HUES64 (cell line): ENCODE measurements around the gene LHX4.

Experiments
- H3K27ac ChIP-seq: 2 replicates; pipeline ENCODE4 v1.7.0; 2013; ENCODE audit warnings: low read depth, low read length, inconsistent platforms
- H3K27me3 ChIP-seq: 2 replicates; pipeline ENCODE4 v1.6.1; 2013; ENCODE audit warnings: mild to moderate bottlenecking, low read length; ENCODE audit not compliant: insufficient read depth
- H3K36me3 ChIP-seq: 2 replicates; pipeline ENCODE4 v1.6.1; 2013; ENCODE audit warnings: mild to moderate bottlenecking, low read length; ENCODE audit not compliant: insufficient read depth
- H3K4me1 ChIP-seq: 2 replicates; pipeline ENCODE4 v1.6.1; 2013; ENCODE audit warnings: mild to moderate bottlenecking, low read length, moderate library complexity; ENCODE audit not compliant: insufficient read depth
- H3K4me3 ChIP-seq: 2 replicates; pipeline ENCODE4 v1.5.1; 2013; ENCODE audit warnings: mild to moderate bottlenecking, low read length, moderate library complexity
- H3K9ac ChIP-seq: 2 replicates; pipeline ENCODE4 v1.6.1; 2013; ENCODE audit warnings: mild to moderate bottlenecking, low read depth, low read length
- H3K9me3 ChIP-seq: 2 replicates; pipeline ENCODE4 v1.6.1; 2013; ENCODE audit warnings: low read depth, low read length; ENCODE audit not compliant: insufficient read depth
- WGBS: fragments of 150-250, 120-280 bp; methylation state at CpG from one replicate; pipeline ENCODE4 v1.1.7; 2013; ENCODE audit warnings: missing lambda C conversion rate; 5-methylcytosine and 5-hydroxymethylcytosine counted together

Gene LHX4

GRCh38 chr1:180228648-180229482 is 1.2 kb upstream of the LHX4 start:
- WGBS, result 2% methylated on average over 57 of the region's 57 CpGs
- Histone ChIP-seq H3K9ac (peak overlapping the region; percentile 44; the same call in 1 of the 2 replicates), H3K27ac (peak overlapping the region; percentile 80; the same call in 1 of the 2 replicates), H3K4me1 (peaks cover 11% of the 10 kb centered on the region), H3K36me3 (no peaks in the 10 kb centered on the region), H3K27me3 (peaks cover 91% of the 10 kb centered on the region), H3K9me3 (no peaks in the 10 kb centered on the region), H3K4me3 (peak overlapping the region; percentile 64)

GRCh38 chr1:180230416-180230790 is 339 bp downstream of the LHX4 start:
- Histone ChIP-seq H3K4me1 (peaks cover 11% of the 10 kb centered on the region), H3K9me3 (no peaks in the 10 kb centered on the region), H3K27ac (peak overlapping the region; percentile 67; the same call in 1 of the 2 replicates), H3K36me3 (no peaks in the 10 kb centered on the region), H3K9ac (peak overlapping the region; percentile 51), H3K27me3 (peaks cover 94% of the 10 kb centered on the region), H3K4me3 (peak overlapping the region; percentile 64)
- WGBS, result under 1% methylated on average over 28 of the region's 28 CpGs

- no peaks in the 10 kb centered on the region for H3K36me3 ChIP-seq
These were observed 884 bp downstream of the LHX4 start for GRCh38 chr1:180230791-180231505.

GRCh38 chr1:180231506-180231921 is 1.4 kb downstream of the LHX4 start:
- H3K4me1 ChIP-seq, result peaks cover 19% of the 10 kb centered on the region
- H3K36me3 ChIP-seq, result no peaks in the 10 kb centered on the region
- H3K9me3 ChIP-seq, result no peaks in the 10 kb centered on the region
- H3K27me3 ChIP-seq, result peaks cover 95% of the 10 kb centered on the region
- peak overlapping the region; percentile 64 for H3K4me3 ChIP-seq
- H3K27ac ChIP-seq, result no peak overlapping the region; the same call in 1 of the 2 replicates
- under 1% methylated on average over 37 of the region's 37 CpGs for WGBS
- H3K9ac ChIP-seq, result peak overlapping the region; percentile 51; the same call in 1 of the 2 replicates

More at GRCh38 chr1:180230791-180231505, 884 bp downstream of the LHX4 start:
- peak overlapping the region; percentile 67; the same call in 1 of the 2 replicates for H3K27ac ChIP-seq
- H3K4me3 ChIP-seq, result peak overlapping the region; percentile 64
- peaks cover 95% of the 10 kb centered on the region for H3K27me3 ChIP-seq
- H3K4me1 ChIP-seq, result peaks cover 13% of the 10 kb centered on the region
- no peaks in the 10 kb centered on the region for H3K9me3 ChIP-seq
- H3K9ac ChIP-seq, result peak overlapping the region; percentile 51
- under 1% methylated on average over 65 of the region's 65 CpGs for WGBS

DNA sequence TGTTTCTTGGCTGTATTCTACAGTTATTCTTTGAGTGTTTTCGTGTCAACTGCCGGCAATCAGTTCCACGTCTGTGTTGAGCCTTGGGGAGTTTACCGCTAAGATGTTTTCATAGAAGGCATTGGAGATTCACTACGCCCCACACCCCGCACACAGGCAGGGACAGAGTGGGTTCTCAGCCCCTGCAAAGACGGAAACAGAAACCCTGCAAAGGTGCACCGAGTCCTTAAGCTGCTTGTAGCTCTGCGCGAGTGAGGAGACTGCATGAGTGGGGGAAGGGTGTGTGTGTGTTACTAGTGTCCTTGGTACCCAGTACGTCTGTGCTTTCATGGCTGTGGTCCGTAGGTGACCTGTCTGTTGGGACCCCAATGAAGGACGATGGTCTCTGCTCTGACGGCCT is 1.9 kb downstream of the LHX4 start:
- Histone ChIP-seq H3K27ac (no peak overlapping the region; the same call in 1 of the 2 replicates), H3K27me3 (peaks cover 95% of the 10 kb centered on the region), H3K4me3 (peak overlapping the region; percentile 64), H3K9ac (no peak overlapping the region), H3K4me1 (peaks cover 23% of the 10 kb centered on the region), H3K9me3 (no peaks in the 10 kb centered on the region), H3K36me3 (no peaks in the 10 kb centered on the region)
- 3% methylated on average over 14 of the region's 14 CpGs for WGBS

GRCh38 chr1:180232521-180233043 is 2.5 kb downstream of the LHX4 start:
- no peaks in the 10 kb centered on the region for H3K9me3 ChIP-seq
- H3K36me3 ChIP-seq, result no peaks in the 10 kb centered on the region
- WGBS, result 10% methylated on average over 9 of the region's 11 CpGs
- H3K9ac ChIP-seq, result no peak overlapping the region
- 0 out of 2 replicates have a peak overlapping the region, but pooled peaks have one; percentile 64 for H3K4me3 ChIP-seq
- no peak overlapping the region for H3K27ac ChIP-seq
- peaks cover 95% of the 10 kb centered on the region for H3K27me3 ChIP-seq
- peaks cover 29% of the 10 kb centered on the region for H3K4me1 ChIP-seq

- Histone ChIP-seq H3K9ac (no peak overlapping the region), H3K27ac (no peak overlapping the region), H3K27me3 (peaks cover 95% of the 10 kb centered on the region)
These were observed 3.3 kb downstream of the LHX4 start for GRCh38 chr1:180233191-180234011.

GRCh38 chr1:180234369-180235076 is 4.5 kb downstream of the LHX4 start:
- no peak overlapping the region; the same call in 1 of the 2 replicates for H3K27ac ChIP-seq
- H3K4me1 ChIP-seq, result peaks cover 48% of the 10 kb centered on the region
- peaks cover 95% of the 10 kb centered on the region for H3K27me3 ChIP-seq
- H3K9me3 ChIP-seq, result no peaks in the 10 kb centered on the region
- H3K36me3 ChIP-seq, result no peaks in the 10 kb centered on the region
- no peak overlapping the region for H3K9ac ChIP-seq
- H3K4me3 ChIP-seq, result peak overlapping the region; percentile 39
- WGBS, result 1% methylated on average over 51 of the region's 51 CpGs

More at GRCh38 chr1:180233191-180234011, 3.3 kb downstream of the LHX4 start:
- Histone ChIP-seq H3K4me3 (no peak overlapping the region), H3K36me3 (no peaks in the 10 kb centered on the region), H3K4me1 (peaks cover 37% of the 10 kb centered on the region), H3K9me3 (no peaks in the 10 kb centered on the region)
- 2% methylated on average over 71 of the region's 71 CpGs for WGBS

GRCh38 chr1:180235077-180235501 is 5.0 kb downstream of the LHX4 start:
- Histone ChIP-seq H3K27me3 (peaks cover 98% of the 10 kb centered on the region), H3K36me3 (no peaks in the 10 kb centered on the region), H3K9me3 (no peaks in the 10 kb centered on the region), H3K4me3 (peak overlapping the region; percentile 39), H3K9ac (no peak overlapping the region), H3K27ac (no peak overlapping the region), H3K4me1 (peaks cover 54% of the 10 kb centered on the region)
- WGBS, result under 1% methylated on average over 30 of the region's 30 CpGs
